NCI-H1694 treated with DMSO at 0.1 percent for 48 hours (cell line): ENCODE data around the gene MEGF10.
"Not testable (repeated sequence)": the region's sequence is repeated elsewhere in the genome, so short reads cannot be mapped to it uniquely, and the experiment has no call there.

Experiments
- DNase-seq: peaks from one replicate; lab custom pipeline; 2025; lab: John Stamatoyannopoulos, UW

Gene MEGF10

GRCh38 chr5:127298036-127298429, 7.4 kb downstream of the MEGF10 start:
- no peak for DNase-seq

GRCh38 chr5:127298656-127299055, 8.1 kb downstream of the MEGF10 start:
- no peak for DNase-seq

- no peak for DNase-seq
These were observed 9.1 kb downstream of the MEGF10 start for GRCh38 chr5:127299678-127300077.

- no peak for DNase-seq
These were observed 11.9 kb downstream of the MEGF10 start for GRCh38 chr5:127302509-127302908.

GRCh38 chr5:127303404-127303803, 12.8 kb downstream of the MEGF10 start:
- no peak for DNase-seq

- DNase-seq, result no peak
These were observed 14.9 kb downstream of the MEGF10 start for GRCh38 chr5:127305493-127305892.

- no peak for DNase-seq
These were observed 15.4 kb downstream of the MEGF10 start for GRCh38 chr5:127306036-127306435.

- no peak for DNase-seq
These were observed 16.1 kb downstream of the MEGF10 start for GRCh38 chr5:127306647-127307046.

GRCh38 chr5:127307868-127308267, 17.3 kb downstream of the MEGF10 start:
- no peak for DNase-seq

GRCh38 chr5:127308325-127308724, 17.7 kb downstream of the MEGF10 start:
- DNase-seq, result not testable (repeated sequence)

GRCh38 chr5:127308945-127309344, 18.3 kb downstream of the MEGF10 start:
- DNase-seq, result no peak

GRCh38 chr5:127311349-127311748, 20.8 kb downstream of the MEGF10 start:
- DNase-seq, result peak; percentile 12

GRCh38 chr5:127311781-127312525, 21.4 kb downstream of the MEGF10 start:
- no peak for DNase-seq

GRCh38 chr5:127313379-127313778, 22.8 kb downstream of the MEGF10 start:
- no peak for DNase-seq

GRCh38 chr5:127313847-127314473, 23.4 kb downstream of the MEGF10 start:
- no peak for DNase-seq

GRCh38 chr5:127316011-127316410, 25.4 kb downstream of the MEGF10 start:
- no peak for DNase-seq

- DNase-seq, result not testable (repeated sequence)
These were observed 26.8 kb downstream of the MEGF10 start for GRCh38 chr5:127317385-127317784.

GRCh38 chr5:127320032-127320965, 29.7 kb downstream of the MEGF10 start:
- no peak for DNase-seq

- DNase-seq, result no peak
These were observed 30.9 kb downstream of the MEGF10 start for GRCh38 chr5:127321465-127321864.

- DNase-seq, result no peak
These were observed 31.8 kb downstream of the MEGF10 start for GRCh38 chr5:127322403-127322802.

- no peak for DNase-seq
These were observed 34.2 kb downstream of the MEGF10 start for GRCh38 chr5:127324756-127325155.

- no peak for DNase-seq
These were observed 35.8 kb downstream of the MEGF10 start for GRCh38 chr5:127326431-127326830.
